ENCODE data around the gene SLC8A3. TPM values are rescaled to one million over a fixed set of nuclear protein-coding genes. Genes with fewer than 3 reads are reported as not detected.
"Not testable (repeated sequence)": the region's sequence is repeated elsewhere in the genome, so short reads cannot be mapped to it uniquely, and the experiment has no call there.

SLC8A3 gene
- total RNA-seq (ENCODE audit: insufficient read depth, low replicate concordance) = 2.9 TPM

GRCh38 chr14:70188659-70189455 lies at the start of gene SLC8A3:
Gene SLC8A3 (minus strand): TSS chr14:70188951. CDS start chr14:70168422, 20,529 bp downstream.
- peak; percentile 8 for DNase-seq (ENCODE audit: low spot score)

- no peak for DNase-seq (ENCODE audit: low spot score)
Measured at GRCh38 chr14:70237710-70238109, 49.0 kb upstream of the SLC8A3 start.

GRCh38 chr14:70234066-70234950 lies 45.6 kb upstream of the SLC8A3 start:
- no peak for DNase-seq (ENCODE audit: low spot score)

GRCh38 chr14:70231756-70232544 lies 43.2 kb upstream of the SLC8A3 start:
- DNase-seq (ENCODE audit: low spot score) = not testable (repeated sequence)

- not testable (repeated sequence) for DNase-seq (ENCODE audit: low spot score)
Measured at GRCh38 chr14:70229877-70230640, 41.3 kb upstream of the SLC8A3 start.

GRCh38 chr14:70213721-70214282 lies 25.1 kb upstream of the SLC8A3 start:
- peak; percentile 13 for DNase-seq (ENCODE audit: low spot score)

GRCh38 chr14:70212752-70213151 lies 24.0 kb upstream of the SLC8A3 start:
- DNase-seq (ENCODE audit: low spot score) = no peak

GRCh38 chr14:70208380-70208779 lies 19.6 kb upstream of the SLC8A3 start:
- no peak for DNase-seq (ENCODE audit: low spot score)

GRCh38 chr14:70203686-70204085 lies 14.9 kb upstream of the SLC8A3 start:
- no peak for DNase-seq (ENCODE audit: low spot score)

GRCh38 chr14:70201994-70202393 lies 13.2 kb upstream of the SLC8A3 start:
- DNase-seq (ENCODE audit: low spot score) = no peak

GRCh38 chr14:70193396-70193795 lies 4.6 kb upstream of the SLC8A3 start:
- DNase-seq (ENCODE audit: low spot score) = no peak

- DNase-seq (ENCODE audit: low spot score) = no peak
Measured at GRCh38 chr14:70192915-70193314, 4.2 kb upstream of the SLC8A3 start.

- no peak for DNase-seq (ENCODE audit: low spot score)
Measured at GRCh38 chr14:70190156-70190555, 1.4 kb upstream of the SLC8A3 start.

- no peak for DNase-seq (ENCODE audit: low spot score)
Measured at GRCh38 chr14:70189456-70190077, 816 bp upstream of the SLC8A3 start.

- DNase-seq (ENCODE audit: low spot score) = no peak
Measured at GRCh38 chr14:70188322-70188658, 461 bp downstream of the SLC8A3 start.

- DNase-seq (ENCODE audit: low spot score) = no peak
Measured at GRCh38 chr14:70186900-70187451, 1.8 kb downstream of the SLC8A3 start.

- no peak for DNase-seq (ENCODE audit: low spot score)
Measured at GRCh38 chr14:70183991-70184390, 4.8 kb downstream of the SLC8A3 start.

- no peak for DNase-seq (ENCODE audit: low spot score)
Measured at GRCh38 chr14:70181276-70181675, 7.5 kb downstream of the SLC8A3 start.

- DNase-seq (ENCODE audit: low spot score) = no peak
Measured at GRCh38 chr14:70180718-70181117, 8.0 kb downstream of the SLC8A3 start.

Measured in umbilical cord (tissue), 2 donors.